RWPE2 (cell line): ENCODE measurements around the gene UFSP2.

Experiments
- ATAC-seq: fragments of 200-7000 bp; cut with Tn5 transposase; 3 replicates; pipeline ENCODE4 v1.9.1; 2021; ENCODE audit warnings: low read depth
- DNase-seq: peaks from one replicate; pipeline ENCODE4 v3.0.0-alpha.2; 2020; ENCODE audit warnings: low spot score
- H3K27ac ChIP-seq: fragments of 450-650 bp; 2 replicates; pipeline ENCODE4 v1.5.1; 2017; ENCODE audit warnings: mild to moderate bottlenecking; ENCODE audit not compliant: poor library complexity, severe bottlenecking
- H3K27me3 ChIP-seq: fragments of 250-450 bp; sonication (Bioruptor Pico); 2 replicates; pipeline ENCODE4 v1.5.1; 2021; ENCODE audit warnings: mild to moderate bottlenecking, moderate library complexity; ENCODE audit not compliant: insufficient read depth, poor library complexity, severe bottlenecking
- H3K36me3 ChIP-seq: fragments of 250-450 bp; sonication (Bioruptor Pico); 2 replicates; pipeline ENCODE4 v1.5.1; 2020; ENCODE audit warnings: low read depth, mild to moderate bottlenecking, moderate library complexity
- H3K4me1 ChIP-seq: fragments of 250-450 bp; sonication (Bioruptor Pico); 2 replicates; pipeline ENCODE4 v1.5.1; 2021; ENCODE audit warnings: mild to moderate bottlenecking, moderate library complexity; ENCODE audit not compliant: insufficient read depth, poor library complexity, severe bottlenecking
- H3K4me3 ChIP-seq: fragments of 250-450 bp; sonication (Bioruptor Pico); 2 replicates; pipeline ENCODE4 v1.5.1; 2021; ENCODE audit warnings: mild to moderate bottlenecking, moderate library complexity; ENCODE audit not compliant: severe bottlenecking
- H3K9me3 ChIP-seq: fragments of 250-450 bp; sonication (Bioruptor Pico); 2 replicates; pipeline ENCODE4 v1.5.1; 2021; ENCODE audit warnings: mild to moderate bottlenecking, moderate library complexity; ENCODE audit not compliant: severe bottlenecking
- TF ChIP-seq, protein P1 (sequence below): fragments of 450-650 bp; IDR thresholded peaks from one replicate; pipeline ENCODE4 v1.5.1; 2017; ENCODE audit warnings: mild to moderate bottlenecking, moderate library complexity; ENCODE audit not compliant: poor library complexity, severe bottlenecking

UFSP2 gene

DNA sequence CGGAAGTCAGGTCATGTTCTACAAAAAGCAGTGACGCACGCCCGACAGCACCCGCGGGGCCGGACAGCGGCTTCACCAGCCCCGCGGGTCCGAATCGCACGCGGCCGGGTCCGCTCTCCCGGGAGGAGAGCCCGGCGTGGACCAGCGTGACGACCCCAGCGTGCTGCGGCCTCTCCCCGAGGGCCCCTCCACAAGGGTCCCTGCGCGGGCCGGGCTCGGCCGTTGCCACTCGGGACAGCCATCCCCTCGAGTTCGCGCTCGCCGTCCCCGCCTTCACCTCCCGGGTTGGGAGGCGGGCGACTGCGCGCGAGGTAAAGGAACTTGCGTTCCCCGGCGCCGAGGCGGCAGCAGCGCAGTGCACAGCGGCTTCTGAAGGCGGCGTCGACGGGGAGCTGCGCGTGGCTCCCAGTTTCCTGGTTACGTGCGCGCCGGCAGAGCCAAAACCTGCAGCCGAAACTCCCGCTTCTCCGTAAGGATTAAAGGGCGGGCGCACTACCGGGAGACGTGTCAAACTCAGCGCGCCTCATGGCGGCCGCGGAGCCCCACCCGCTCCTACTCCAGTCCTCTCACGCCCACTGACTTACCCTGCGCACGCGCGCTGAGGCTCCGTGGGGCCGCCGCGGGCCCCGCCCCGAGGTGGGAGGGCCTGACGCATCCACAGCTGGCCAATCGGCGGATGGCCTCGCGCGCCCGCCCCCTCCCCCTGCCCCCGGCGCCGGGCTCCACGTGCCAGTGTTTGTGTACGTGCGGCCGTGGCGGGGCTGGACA is 29.6 kb downstream of the UFSP2 start:
- H3K4me1 ChIP-seq: peaks cover 12% of the 10 kb centered on the region
- ATAC-seq (peak; percentile 64), DNase-seq (peak; percentile 96)
- H3K36me3 ChIP-seq: peaks cover 36% of the 10 kb centered on the region
- H3K27me3 ChIP-seq: no peaks in the 10 kb centered on the region
- H3K4me3 ChIP-seq: peak overlapping the region; percentile 45
- H3K27ac ChIP-seq: peak overlapping the region; percentile 94
- TF ChIP-seq, protein P1, sequence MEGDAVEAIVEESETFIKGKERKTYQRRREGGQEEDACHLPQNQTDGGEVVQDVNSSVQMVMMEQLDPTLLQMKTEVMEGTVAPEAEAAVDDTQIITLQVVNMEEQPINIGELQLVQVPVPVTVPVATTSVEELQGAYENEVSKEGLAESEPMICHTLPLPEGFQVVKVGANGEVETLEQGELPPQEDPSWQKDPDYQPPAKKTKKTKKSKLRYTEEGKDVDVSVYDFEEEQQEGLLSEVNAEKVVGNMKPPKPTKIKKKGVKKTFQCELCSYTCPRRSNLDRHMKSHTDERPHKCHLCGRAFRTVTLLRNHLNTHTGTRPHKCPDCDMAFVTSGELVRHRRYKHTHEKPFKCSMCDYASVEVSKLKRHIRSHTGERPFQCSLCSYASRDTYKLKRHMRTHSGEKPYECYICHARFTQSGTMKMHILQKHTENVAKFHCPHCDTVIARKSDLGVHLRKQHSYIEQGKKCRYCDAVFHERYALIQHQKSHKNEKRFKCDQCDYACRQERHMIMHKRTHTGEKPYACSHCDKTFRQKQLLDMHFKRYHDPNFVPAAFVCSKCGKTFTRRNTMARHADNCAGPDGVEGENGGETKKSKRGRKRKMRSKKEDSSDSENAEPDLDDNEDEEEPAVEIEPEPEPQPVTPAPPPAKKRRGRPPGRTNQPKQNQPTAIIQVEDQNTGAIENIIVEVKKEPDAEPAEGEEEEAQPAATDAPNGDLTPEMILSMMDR: no peak
- no peaks in the 10 kb centered on the region for H3K9me3 ChIP-seq

DNA sequence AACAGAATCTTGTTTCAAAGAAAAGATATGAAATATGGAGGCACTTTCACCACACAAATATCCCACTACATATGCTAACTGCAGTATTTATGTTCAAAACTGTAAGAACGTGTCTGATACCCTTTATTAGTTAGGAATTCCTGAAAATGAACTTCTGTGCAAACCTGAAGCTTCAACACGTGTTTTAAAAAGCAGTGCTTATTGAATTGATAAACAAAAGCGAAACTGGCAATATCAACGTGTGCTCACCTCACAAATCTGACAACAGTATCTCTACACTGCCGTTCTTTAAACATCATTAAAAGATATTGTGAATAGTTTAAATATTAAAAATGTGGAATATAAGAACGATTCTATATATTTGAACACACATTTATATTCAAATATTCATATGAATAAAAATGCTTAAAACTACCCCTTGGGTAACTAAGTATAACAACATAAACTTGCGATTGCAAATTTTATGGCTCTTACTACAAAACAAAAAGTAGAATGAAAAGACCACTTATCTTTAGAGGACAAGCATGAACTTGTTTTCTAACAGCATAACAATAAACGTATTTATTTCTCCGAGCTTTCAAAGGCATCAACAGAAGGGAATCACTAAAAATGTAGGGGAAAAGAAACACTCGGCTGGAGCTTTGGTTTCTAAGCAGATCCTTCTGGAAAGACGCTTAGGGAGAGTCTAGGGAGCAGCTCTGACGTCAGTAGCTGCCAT is 30.4 kb downstream of the UFSP2 start, which contains the start of gene LRP2BP:
LRP2BP (minus strand) TSS at position 687 of the 718 bp plus-strand sequence. CDS start 17,738 bp downstream, outside the sequence.
- Histone ChIP-seq H3K27ac (peak within 1 kb of the TSS; percentile 94), H3K27me3 (no peaks in the 10 kb centered on the region), H3K9me3 (no peaks in the 10 kb centered on the region), H3K4me1 (peaks cover 12% of the 10 kb centered on the region), H3K36me3 (peaks cover 31% of the 10 kb centered on the region), H3K4me3 (peak within 1 kb of the TSS; percentile 45)
- no peak for DNase-seq
- ATAC-seq: no peak
- TF ChIP-seq, protein P1: no peak

DNA sequence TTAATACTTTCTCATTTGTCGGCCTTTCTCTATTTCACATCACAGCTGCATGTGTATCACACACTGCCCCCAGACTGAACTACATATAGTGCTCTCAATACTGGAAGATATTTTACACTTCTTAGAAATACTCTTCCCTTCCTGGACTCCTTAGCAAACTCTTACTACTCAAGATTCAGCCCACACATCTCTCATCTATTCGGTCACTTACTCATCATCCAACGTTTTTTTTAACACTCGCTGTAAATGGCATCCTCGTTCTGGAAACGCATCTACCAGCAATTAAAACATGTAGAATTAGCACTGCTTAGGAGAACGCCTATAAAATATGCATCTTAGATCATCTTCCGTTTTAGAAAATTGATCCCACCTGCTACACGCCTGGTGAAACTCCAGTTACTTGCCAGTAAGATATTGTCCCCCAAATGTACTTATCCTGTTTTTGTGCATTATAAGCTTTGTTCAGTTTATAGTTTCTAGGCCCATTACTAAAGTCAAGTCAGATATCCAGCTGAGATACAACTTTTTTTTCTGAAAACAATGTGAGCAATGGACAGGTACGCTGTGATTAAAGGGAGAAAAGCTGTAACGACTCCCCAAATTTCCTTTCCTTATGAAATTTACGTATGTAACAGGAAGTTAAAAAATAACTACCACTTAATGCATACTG is 31.1 kb downstream of the UFSP2 start:
- no peak for ATAC-seq
- H3K27ac ChIP-seq: peak overlapping the region; percentile 94
- TF ChIP-seq, protein P1: no peak

DNA sequence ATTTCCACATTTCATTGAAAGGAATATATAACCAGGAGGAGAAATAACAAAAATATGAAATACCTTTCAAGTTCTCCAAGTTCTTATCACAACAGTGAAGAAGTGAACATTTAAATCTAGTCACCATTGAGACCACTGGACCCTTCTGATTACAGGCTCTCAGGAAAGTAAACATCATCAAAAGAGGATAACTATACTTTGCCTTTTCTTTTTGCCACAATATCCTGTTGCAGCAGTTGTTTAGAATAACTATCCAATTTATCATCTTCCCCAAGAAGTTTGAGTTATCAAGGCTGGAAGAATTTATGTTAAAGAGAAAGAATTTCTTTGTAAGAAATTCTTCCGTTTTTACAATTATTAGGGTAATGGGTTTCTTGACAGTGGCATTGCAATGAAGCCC is 33.6 kb downstream of the UFSP2 start:
- Histone ChIP-seq H3K36me3 (no peaks in the 10 kb centered on the region), H3K27ac (no peak overlapping the region), H3K4me1 (peaks cover 3% of the 10 kb centered on the region), H3K4me3 (no peak overlapping the region), H3K27me3 (no peaks in the 10 kb centered on the region), H3K9me3 (no peaks in the 10 kb centered on the region)
- ATAC-seq: no peak
- no peak for DNase-seq
- TF ChIP-seq, protein P1: no peak

More for the DNA sequence above, 31.1 kb downstream of the UFSP2 start:
- H3K9me3 ChIP-seq: no peaks in the 10 kb centered on the region
- H3K36me3 ChIP-seq: peaks cover 24% of the 10 kb centered on the region
- H3K4me1 ChIP-seq: peaks cover 12% of the 10 kb centered on the region
- peak overlapping the region; percentile 45 for H3K4me3 ChIP-seq
- no peak for DNase-seq
- H3K27me3 ChIP-seq: no peaks in the 10 kb centered on the region
